Activated naive CD4-positive, alpha-beta T cell treated with anti-CD3 and anti-CD28 coated beads, Interleukin-2, amount 50 U/mL, for 16 hours (primary cell): Measurements from ENCODE around the gene CCDC47.

ENCODE experiments used
- DNase-seq: peaks from one replicate; pipeline ENCODE4 v3.0.0-alpha.2; 2020

The CCDC47 gene

DNA sequence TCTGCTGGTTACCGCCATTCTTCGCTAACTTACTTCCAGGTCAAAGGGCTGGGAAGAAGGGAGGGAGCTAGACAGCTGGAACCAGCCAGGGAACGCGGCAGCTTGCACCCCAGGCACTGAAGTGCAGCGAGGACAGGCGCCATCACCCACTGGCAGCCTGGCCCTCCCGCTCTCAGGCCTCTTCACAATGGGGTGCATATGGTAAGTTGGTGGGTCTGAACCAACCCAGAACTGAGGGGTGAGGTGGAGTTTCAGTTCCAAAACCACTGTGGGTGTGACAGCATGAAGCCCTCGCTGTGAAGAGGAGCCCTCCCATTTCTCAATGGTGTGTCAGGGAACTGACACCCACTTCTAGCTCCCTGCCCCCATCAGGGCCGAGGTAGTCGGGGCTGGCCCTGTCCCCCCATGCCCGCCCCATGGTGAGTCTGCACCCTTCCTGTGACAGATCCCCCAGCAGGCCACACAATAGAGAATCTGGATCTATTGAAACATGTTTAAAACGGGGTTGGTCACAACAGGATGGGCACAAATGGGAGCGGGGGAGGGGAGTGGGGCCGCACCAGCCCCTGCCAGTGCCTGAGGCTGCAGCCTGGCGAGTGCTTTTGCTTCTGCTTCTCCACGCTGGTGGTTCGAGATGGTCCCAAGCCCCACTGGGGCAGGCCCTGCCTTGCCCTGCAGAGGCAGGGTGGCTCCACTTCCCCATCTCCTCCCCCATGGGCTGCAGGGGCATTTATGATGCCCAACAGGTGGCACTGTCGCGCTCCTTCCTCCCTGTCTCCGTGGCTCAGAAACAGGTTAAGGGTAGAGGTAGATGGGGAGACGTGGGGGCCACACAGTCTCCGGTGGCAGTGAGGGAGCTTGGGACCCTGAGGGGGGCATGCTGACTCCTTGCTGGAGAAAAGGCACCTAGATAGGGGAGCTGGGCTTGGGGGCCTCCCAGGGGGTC lies 75.8 kb downstream of the CCDC47 start:
- DNase-seq: peak; percentile 80

DNA sequence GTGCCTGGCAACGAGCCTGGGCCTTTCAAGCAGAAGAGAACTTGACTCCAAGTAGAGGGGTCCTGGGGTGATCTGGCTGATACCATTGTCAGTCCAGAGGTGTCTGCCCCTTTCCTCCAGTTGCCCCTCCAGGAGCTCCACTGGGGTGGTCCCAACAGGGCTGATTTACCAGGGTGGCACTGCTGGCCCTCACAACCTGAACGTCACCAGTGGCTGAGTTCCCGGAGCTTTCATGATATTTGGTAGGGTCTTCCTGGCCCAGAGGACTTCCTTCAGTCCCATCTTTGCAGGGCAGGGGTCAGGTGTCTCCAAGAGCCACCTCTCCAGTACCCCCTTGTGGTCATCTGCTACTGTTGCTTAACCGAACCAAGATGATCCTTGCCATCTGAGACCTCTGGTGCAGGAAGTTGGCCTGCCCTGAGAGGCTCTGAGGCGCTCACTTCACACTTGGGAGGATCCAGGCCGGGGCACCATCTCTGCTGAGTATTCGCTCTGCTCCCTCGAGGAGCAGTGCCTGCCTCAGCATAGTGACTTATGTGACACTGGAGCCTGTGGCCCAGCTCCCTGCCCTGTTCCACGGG lies 76.9 kb downstream of the CCDC47 start:
- no peak for DNase-seq

DNA sequence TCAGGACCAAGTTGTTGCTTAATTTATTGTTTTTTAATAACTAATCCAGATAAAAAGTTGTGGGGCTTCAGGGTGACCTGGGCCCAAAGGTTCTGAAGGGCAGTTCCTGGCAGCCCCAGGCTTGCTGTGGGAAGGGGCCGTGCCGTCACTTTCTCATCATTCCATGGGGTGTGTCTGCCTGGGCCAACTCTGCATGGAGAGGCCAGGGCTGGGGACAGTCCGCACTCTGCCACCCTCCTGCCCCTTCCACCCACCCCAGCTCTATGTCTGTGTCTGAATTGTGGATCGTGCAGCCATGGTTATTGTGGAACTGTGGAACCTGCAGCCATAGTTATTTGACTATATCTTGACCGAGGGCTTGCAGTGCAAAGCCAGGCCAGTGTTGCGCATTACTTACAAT lies 77.5 kb downstream of the CCDC47 start:
- no peak for DNase-seq
